HG03108 (cell line): Measurements from ENCODE around the gene WBP2.

Experiments
- ATAC-seq: cut with Tn5 transposase; IDR thresholded peaks from one replicate; pipeline ENCODE4 v1.9.1; 2021; ENCODE audit warnings: moderate library complexity; ENCODE audit not compliant: unreplicated experiment

WBP2 gene

DNA sequence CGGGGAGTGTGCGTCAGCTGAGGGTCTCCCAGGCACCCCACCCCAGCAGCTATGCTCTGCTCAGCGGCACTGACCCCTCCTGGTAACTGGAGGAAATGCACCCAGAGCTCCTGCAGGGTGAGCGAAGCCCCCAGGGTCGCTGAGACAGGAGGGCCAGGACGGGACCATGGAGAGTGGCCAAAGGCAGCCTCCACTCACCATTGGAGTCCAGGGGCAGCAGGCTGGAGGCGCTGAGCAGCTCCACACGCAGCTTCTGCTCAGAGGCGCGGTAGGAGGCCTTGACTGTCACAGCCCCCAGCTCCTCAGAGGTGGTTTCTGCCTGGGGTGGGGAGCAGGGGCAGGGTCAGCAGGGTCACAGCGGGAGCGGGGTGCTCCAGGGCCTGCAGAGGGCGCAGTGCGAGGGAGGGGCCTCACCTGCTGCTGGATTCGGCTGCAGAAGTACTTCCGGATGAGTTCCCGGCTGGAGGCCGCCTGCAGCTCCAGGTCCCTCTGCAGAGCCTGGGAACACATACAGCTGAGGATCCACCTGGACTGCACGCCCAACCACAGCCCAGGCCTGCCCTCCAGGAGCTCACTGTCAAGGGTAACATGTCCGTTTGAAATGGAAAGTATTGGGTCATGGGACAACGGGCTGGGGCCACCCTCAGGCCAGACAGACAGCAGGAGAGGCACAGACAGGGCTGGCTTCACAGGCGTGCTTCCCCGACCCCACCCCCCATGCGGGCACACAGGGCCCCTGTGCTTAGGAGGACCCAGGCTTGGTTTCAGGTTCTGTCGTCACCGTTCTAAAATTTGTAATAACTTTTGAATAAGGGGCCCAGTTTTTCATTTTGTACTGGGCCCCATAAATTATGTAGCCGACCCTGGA lies 24.7 kb downstream of the WBP2 start:
- no peak for ATAC-seq

DNA sequence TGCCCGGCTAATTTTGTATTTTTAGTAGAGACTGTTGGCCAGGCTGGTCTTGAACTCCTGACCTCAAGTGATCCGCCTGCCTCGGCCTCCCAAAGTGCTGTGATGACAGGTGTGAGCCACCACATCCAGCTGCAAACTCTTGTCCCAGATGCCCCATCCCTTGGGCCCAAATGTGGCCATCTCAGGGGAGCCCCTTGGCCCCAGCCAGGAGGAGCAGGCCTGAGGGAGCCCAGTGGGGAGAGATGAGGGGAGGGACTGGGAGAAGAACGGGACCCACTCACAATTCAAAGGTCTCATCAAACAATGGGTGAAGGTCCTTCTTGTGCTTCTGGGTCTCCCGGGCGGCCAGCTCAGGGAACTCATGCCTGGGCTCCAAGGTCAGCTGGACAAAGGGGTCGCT lies 25.4 kb downstream of the WBP2 start:
- no peak for ATAC-seq

DNA sequence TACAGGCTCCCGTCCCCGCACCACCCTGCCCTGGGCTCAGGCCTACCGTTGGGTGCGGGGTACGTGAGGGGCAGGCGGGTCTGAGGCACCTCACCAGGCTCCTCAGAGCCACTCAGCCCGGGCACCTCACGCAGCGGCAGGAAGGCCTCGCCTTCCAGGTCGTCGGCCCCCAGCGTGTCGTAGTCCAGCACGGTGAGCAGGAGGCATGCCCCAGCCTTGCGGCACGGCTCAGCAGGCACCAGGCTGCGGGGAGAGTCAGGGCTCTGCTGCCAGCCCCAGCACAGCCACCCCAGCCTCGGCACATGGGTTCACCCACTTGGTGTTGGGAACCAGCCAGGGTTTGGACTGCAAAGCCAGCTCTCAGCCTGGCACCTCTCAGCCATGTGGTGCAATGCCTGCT lies 26.4 kb downstream of the WBP2 start:
- ATAC-seq: no peak

DNA sequence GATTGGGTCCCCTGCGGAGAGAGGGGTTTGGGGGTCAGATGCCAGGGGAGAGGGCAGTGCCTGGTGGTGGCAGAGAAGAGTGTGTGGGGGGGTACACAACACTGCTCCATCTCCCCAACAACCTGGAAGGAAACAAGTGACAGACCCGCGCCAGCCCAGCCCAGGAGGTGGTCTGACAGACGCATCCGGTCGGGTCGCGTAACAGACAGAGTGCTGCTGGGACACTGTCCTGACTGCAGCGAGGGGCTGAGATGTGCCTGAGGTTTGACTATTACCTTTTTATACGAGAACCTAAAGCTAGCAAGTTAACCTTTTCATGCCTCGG lies 27.1 kb downstream of the WBP2 start:
- no peak for ATAC-seq

DNA sequence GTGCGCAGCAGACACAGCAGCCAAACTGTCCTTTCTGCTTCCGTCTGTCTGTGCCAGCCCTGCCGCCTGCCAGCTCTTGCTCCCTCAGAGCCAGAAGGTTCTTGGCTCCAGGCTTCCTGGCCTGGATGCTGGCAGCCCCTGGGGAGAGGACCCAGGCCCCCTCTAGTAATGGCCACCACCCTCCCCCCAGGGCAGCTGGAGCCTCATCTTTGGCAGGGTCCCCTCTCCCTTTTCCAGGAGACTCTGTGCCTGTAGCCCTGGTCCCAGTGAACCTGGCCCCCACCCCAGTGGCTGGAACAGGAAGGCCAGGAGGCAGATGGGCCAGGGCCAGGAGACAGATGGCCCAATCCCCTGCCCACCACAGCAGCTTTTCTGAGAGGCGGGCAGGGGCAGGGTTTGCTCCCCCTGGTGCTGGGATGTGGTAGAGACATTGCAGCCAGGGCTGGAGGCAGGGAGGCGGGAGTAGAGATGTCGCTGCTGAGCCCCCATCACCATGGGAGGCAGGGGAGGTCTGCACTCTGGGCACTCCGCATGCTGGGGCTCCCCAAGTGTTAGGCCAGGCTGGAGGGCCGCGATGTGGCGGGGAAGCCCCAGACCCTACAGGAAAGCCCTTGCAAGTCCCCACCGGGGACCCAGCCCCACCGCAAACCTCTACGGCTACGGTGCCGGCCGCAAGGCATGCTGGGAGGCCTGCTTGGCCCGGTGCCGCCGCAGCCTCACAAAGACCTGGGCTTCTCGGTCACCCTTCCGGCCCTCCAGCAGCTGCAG lies 27.6 kb downstream of the WBP2 start:
- no peak for ATAC-seq

DNA sequence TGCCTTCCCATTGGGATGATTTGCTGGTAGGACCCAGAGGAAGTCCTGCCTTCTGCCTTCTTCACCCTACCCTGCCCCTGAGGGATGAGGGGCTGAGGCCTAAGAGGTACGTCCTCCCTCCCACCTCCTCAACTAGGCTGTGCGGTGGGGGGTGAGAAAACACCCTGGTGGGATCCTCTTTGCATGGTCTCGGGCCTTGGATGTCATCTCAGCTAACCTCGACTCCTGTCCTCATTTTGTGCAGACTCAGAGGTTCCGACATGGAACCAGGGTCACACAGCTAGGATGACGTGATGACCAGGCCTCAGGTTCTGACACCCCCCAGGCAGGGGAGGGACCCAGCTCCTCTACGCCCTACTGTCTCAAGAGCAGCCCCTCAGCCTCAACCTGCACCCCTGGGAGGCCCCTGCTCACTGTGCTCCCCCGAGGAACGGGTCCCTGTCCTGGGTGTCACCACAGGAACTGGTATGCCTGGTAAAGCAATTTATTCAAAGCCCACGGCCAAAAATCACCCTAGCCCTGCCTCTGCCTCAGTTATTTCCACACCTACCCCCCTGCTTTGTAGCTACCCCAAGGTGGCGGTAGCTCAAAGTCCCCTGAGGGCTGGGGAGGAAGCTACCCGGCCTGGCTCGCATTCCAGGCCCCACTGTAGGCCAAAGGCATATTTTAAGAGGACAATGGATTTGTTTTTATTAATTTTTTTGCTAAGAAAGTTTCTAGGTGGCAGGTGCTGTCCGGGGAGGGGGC lies 28.4 kb downstream of the WBP2 start:
- no peak for ATAC-seq

DNA sequence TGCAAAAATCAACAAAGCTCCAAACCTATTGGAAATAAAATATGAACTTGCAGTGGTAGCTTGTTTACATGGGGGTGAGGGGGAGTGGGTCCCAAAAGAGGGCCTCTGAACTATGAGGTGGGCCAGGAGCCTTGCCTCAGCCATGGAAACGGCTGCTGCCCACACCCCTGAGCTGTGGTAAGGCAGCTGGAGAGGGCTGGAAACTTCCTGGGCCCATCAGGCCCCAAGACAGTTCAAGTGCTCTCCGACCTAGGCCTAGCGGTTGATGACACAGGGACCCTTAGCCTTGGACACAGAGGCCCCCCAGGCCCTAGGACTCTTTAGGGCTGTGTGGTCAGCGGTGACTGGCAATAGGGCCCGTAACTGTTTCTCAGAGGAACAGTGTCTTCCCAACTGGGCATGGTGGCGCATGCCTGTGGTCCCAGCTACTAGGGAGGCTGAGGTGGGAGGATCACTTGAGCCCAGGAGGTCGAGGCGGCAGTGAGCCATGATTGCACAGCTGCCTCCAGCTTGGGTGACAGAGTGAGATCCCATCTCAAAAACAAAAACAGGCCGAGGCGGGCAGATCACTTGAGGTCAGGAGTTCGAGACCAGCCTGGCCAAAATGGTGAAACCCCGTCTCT lies 29.3 kb downstream of the WBP2 start:
- ATAC-seq: no peak

DNA sequence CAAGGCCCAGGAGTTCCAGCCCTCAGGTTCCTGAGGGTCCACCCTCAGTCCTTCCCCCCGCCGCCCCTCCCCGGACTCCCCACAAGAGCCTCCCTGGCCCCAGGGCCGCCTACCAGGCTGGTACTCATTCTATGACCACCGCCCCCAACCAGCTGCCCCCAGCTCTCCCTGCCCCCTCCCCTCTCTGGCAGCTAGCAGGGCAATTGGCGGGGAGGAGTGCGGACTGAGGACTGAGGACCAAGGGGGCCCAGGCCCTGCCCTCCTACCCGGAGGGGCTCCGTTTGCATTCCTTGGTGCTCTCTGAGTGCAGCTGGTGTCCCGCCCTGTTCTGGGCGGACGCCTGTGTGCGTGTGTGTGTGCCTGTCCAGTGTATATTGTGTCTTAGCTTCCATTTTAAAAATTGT lies 30.0 kb downstream of the WBP2 start:
- no peak for ATAC-seq

DNA sequence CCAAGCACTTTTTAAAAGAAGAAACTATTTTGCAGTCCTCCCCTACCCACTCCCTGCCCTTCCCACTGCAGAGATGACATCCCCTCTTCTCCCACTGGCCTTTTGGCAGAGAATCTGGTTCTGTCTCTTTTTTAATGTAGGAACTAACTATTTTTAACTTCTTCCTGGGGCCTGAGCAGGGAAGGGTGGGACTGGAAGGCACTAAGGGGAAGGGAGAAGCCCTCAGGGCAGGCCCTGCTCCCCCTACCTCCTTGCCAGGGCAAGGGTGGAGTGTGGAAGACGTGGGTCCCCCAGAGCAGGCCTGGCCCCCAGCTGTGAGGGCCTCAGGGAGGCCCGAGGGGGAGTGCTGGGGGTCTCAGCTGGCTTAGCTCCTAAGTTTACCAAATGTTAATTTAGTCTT lies 30.5 kb downstream of the WBP2 start:
- ATAC-seq: no peak

DNA sequence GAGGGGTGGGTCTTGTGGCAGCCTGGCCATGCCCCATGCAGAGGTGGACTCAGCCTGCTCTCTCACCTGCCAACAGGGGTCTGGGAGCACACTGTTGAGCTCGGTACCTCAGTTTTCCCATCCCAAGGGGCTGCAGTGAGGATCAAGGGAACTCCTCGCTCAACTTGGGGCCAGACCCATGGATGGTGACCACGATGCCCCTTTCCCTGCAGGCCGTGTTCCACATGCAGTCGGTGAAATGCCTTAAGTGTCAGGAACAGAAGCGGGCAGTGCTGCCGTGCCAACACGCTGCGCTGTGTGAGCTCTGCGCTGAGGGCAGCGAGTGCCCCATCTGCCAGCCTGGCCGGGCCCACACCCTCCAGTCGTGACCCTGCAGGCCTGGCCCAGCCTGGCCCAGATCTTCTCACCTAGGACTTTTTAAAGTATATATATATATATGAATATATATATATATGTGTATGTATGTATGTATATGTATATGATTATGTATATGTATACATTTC lies 31.0 kb downstream of the WBP2 start:
- no peak for ATAC-seq

DNA sequence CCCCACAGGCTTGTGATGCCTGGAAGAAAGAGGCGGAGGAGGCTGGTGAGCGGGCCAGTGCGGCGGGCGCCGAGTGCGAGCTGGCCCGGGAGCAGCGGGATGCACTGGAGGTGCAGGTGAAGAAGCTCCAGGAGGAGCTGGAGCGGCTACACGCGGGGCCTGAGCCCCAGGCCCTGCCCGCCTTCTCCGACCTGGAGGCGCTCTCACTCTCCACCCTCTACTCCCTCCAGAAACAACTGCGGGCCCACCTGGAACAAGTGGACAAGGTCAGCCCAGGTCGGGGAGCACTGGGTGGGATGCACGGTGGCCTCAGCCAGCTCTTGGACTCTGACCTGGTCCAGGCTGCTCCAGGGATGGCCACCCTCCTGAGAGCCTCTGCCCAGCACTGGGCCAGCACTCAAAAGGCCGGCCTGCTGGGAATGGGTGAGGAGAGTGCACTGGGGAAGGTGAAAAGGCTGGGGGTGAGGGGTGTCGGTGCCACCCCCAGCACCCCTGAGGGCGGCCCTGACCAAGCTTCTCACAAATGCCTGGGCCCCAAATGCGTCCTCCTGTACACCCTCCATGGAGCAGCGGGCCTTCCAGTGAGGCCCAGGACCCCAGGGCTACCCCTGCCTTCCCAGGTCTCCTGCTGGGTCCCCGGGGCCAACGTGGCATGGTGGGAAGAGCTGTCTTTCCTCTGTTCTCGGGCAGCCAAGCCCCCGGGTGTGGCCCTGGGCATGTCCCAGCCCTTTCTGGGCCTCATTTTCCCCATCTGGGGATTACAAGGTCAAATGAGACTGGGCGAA lies 31.7 kb downstream of the WBP2 start:
- no peak for ATAC-seq

DNA sequence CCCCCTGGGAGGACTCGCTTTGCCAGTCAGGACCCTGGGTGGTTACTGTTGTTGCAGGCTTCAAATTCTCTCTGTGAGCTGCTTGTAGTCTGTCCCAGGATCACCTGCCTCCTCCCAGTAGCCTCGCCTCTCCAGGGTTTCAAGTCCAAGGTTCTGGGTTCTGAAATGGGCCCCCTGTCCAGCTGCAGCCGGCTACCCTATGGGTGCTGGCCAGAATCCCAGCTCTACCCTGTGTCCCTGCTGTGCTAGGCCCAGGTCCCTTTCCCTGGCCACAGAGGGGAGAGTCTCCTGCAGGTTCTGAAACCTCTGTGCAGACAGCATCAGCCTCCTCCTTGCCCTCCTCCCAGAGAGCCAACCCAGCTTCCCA lies 32.4 kb downstream of the WBP2 start:
- ATAC-seq: no peak

DNA sequence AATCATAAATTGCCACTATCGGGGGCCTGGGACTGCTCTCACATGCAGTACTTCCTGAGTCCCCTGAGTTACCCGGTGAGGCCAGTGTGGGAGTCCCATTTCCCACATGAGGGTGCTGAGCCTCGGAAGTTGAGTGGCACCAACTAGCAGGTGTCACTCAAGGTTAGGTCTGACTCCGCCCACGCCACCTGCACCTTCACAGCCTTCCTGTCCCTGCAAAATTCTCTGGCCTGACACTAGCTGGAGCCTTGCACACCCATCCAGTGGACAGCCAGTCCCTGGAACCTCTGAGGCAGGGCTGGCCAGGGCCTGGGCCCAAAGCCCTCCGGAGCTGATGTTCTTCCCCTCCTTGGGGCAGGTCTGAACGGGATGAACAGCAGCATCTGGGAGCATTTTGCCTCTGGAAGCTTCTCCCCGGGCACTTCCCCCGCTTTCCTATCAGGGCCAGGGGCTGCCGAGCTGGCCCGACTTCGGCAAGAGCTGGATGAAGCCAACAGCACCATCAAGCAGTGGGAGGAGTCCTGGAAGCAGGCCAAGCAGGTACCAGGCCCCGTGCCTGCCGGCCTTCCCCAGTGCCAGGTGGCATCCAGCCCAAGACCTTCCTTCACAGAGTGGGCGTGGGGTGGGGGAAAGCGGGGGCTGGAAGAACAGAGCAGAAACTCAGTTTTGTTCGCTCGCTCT lies 32.9 kb downstream of the WBP2 start:
- ATAC-seq: no peak

DNA sequence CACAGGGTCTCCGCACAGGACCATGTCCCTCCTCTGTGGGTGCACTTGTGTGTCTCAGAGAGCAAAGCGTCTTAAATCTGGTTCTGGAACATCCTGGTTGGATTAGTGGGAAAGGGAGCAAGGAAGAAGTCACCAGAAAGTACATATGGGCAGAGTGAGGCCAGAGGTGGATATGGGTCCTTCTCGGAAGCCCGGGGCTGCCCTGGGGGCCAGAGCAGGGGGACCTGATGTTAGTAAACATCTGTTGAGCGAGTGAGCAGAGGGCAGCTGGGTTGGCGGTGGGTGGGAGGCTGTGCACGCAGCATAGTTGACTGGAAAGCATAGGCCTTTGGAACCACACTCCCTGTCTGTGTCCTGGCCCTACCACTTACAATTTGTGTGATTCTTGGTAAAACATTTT lies 33.6 kb downstream of the WBP2 start:
- ATAC-seq: no peak

DNA sequence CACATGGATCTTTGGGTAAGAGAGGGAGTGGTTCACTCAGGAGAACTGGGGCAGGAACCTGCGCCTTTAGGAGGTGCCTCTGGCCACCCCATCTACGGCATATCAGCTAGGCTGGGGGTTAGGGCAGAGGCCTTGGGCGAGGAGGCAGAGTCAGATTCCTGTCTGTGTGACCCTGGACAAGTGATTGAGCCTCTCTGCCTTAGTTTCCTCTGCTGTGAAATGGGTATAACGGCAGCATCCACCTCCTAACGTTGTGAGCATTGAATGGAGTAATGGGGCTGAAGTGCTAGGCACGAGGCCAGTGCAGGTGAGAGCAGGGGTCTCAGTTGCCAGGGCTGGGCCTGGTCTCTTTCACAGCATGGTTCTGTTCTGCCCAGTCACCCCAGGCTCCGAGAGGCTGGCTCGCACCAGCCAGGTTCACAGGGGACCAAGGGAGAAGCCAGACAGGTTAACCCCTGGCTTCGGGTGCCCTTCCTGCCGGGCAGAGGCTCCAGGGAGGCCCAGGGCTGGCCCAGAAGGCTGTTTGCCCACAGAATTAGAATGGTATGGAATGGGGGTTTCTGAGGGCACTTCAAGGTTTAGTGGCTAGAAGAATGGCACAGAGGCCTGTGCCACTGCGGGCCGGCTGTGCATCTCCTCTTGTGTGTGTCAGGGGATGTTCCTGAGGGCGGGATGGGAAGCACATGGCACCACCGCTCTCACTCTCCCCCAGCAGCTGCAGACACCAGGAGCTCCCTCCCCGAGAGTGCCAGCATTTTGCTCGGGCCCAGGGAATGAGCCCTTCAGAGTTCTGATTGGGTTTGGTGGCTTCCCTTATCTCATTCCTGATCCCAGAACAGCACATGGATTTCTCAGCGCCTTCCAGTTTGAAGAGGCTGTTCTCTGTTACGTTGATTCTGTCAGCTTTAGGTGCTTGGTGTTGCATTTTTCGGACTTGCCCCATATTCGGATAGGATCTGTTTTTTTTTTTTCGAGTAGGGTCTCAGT lies 34.7 kb downstream of the WBP2 start:
- ATAC-seq: no peak

DNA sequence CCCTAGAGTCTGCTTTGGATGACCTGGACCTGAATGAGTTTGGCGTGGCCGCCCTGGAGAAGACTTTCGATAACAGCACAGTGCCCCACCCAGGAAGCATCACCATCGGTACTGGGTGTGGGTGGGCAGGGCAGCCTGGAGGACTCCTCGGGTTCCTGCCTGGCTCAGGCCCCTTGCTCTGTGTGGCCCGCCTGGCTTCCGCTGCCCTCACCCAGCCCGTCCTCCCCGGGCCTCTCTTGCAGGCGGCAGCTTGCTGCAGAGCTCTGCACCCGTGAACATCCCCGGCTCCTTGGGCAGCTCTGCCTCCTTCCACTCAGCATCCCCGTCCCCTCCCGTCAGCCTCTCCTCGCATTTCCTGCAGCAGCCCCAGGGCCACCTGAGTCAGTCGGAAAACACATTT lies 35.5 kb downstream of the WBP2 start:
- no peak for ATAC-seq

DNA sequence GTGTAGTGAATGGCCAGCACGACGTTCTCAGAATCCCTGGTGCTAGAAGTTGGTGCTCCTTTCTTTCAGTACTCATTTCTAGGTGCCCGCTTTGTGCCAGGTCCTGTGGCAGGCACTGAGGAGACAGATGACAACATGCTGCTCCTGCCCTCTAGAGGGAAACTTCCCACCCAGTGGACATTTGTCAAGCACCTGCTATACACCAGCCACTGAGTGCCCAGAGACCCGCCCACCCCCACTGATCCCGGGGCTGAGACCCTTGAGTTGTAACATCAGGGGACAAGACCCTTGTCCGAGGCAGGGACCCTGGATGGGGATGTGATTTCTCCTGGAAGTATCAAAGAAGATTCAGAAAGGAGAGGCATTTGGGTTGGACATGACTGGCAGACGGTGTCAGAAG lies 36.0 kb downstream of the WBP2 start:
- ATAC-seq: no peak

DNA sequence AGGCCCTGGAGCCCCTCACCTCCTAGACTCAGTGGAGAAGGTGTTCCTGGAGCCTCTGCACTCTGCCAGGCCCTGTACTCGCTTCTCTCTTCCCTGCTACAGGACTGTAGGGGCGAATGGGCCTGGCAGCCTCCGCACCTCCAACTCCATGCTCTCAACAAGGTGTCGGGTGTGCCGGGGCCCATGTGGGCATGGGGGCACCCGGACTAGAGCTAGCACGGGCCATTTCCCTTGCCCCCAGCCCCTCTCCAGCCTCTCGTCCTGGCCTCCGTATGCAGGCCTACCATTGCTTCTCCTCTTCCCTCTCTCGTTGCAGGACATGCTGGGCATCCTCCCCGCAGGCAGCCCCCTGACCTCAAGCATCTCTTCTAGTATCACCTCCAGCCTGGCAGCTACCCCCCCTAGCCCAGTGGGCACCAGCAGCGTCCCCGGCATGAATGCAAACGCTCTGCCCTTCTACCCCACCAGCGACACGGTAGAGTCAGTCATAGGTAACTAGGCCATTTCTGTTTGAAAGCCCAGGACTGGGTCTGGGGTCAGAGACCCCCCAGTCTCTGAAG lies 36.7 kb downstream of the WBP2 start:
- ATAC-seq: no peak
